GM19099 (cell line): ENCODE measurements around the gene GCC1.

ENCODE experiments used
- POLR2A ChIP-seq: IDR thresholded peaks from 3 replicates; pipeline ENCODE4 v1.6.1; 2011; ENCODE audit warnings: low read depth; ENCODE audit not compliant: insufficient read length; ENCODE audit errors: extremely low read depth

The GCC1 gene

DNA sequence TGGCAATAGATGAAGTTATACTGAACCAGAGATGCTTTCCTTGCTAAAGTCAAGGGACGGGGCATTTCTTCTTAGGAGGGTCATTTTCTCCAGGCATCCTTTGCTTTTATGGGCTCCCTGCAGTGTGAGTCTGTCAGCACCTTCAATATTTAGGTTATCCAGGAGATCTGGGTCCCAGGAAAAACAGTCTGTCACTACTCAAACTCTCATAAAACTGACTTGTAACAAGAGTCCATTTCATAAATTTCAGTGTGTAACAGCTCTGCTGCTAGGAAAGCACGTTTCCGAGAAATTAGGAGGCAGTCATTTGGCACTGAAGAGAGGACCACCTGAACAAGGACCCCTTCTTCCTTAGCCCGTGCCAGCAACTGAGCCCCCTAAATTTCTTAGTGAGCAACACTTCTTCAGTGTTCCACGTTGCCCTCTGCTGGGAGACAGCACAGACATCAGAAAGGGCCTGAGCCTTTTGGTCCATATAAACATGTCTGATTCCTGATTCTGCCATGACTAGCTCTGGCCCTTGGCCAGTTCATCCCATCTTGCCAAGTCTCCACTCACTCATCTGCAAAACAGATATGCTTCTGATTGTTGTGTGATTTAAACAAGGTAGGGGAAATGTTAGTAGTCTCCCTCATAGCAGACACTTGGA, 7.2 kb downstream of the GCC1 start:
- TF ChIP-seq POLR2A: no peak

DNA sequence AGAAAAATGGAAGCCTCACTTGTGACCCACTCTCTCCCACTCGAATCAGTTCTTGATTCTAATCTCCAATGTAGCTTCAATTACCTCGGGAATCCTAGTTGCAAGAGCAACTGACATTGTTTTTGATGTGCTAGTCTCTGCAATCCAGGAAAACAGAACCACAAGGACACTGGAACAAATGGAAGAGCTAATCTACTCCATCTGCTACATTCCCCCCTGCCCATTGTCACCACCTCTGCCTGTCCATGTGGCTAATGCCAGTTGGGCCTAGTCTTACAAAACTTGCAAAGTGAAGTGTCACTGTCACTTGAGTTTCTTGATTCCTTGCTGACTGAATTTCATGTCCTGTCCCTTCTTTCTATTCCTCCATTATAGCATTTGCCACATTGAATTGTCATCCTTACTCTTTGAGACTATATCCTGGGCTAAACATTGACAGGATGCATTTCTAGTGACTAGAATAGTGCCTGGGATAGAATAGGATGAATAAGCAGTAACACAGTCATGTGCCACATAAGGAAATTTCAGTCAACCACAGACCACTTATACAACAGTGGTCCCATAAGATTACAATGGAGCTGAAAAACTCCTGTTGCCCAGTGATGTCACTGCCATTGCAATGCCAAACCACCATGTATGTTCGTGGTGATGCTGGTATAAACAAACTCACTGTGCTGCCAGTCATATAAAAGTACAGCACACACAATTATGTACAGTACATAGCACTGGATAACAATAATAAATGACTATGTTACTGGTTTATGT, 13.5 kb downstream of the GCC1 start:
- no peak for TF ChIP-seq POLR2A

- TF ChIP-seq POLR2A: no peak
Observed at GRCh38 chr7:127566242-127566641, 19.2 kb downstream of the GCC1 start.

DNA sequence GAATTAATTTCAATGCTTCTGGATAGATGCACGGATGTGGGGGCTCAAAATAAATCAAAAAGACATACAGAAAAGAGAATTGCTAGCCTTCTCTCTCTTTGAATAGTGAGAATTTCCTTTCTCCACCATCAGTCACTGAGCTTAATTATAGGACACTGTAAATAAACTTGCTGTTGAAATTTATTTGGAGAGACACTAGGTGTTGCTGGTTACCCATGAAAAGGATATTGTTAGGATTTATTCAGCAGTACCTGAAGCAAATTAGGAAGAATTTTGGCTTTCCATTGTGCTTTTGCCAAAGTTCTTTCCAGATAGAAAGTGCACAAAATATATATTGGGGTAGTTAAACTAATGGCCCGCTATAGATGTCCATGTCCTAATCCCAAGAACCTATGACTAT, 27.6 kb downstream of the GCC1 start:
- TF ChIP-seq POLR2A: no peak

- no peak for TF ChIP-seq POLR2A
Observed at GRCh38 chr7:127556404-127556803, 29.0 kb downstream of the GCC1 start.

DNA sequence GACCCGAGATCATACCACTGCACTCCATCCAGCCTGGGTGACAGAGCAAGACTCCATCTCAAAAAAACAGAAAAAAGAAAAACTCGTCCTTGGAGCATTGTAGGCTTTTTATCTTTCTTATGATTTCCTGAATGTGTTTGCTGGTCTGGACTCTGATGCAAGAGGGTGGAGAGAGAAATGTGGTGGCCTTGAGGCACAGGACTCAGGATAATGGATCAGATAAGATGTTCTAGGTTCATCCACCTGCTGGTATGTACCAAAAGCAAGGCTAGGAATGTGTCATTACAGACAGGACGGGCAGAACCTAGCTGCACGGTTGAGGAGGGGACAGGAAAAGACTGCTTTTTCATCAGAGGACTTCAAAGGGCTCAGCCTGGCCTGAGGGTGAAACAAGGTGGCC, 33.5 kb downstream of the GCC1 start:
- TF ChIP-seq POLR2A: no peak

DNA sequence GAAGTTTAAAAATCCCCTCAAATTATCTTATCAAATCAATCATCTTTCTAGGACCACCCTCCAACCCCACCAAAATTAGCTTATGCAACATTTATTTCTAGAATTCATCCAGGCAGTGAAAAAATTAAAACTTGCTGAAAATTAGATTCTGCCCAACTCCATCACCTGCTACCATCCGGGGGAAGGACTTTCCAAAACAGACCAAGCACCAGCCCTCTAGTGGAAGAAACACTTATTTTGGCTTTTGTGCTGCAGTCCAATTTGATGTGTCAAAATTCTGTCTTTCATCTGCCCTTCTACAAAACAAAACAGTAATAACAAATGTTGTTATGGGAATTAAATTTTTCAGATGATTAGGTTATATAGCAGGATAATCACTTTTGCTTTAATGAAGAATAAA, 35.1 kb downstream of the GCC1 start:
- TF ChIP-seq POLR2A: no peak

- no peak for TF ChIP-seq POLR2A
Observed at GRCh38 chr7:127546313-127546712, 39.1 kb downstream of the GCC1 start.

DNA sequence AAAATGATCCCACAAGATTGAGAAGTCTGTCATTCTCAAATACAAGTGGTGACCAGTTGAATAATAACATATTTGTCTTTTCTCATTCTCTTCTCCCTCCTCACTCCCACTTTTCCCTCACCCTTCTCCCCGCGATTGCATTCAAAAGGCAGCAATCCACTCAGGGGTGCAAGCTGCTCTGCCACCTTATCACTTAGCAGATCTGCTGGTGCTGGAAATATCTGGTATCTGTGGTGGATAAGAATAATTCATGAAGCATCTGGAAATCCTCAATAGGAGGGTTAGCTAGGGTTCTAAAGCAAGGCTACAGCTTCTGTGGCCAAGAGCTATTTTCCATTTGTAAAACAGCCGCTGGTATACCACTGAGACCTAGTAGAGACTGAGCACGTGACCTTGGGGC, 43.8 kb downstream of the GCC1 start:
- no peak for TF ChIP-seq POLR2A

- no peak for TF ChIP-seq POLR2A
Observed at GRCh38 chr7:127539116-127539515, 46.3 kb downstream of the GCC1 start.

DNA sequence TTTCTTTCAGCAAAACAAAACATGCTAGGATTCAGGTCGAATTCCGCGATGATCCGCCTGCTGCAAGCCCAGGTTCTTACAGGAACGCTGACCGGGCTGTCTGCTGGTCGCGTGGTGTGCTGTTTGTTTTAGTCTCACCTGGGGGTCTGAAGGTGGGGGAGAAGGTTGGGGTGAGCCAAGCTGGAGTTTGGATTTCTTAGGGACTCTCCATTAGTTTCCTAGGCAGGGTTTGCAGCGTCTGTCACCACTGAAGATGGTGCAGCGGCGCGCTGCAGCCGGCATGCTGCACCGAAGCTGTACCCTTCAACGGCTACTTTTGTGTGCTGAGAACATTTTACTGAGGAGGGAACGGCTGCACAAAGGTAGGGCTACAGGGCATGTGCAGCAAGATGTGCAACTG, 48.7 kb downstream of the GCC1 start:
- no peak for TF ChIP-seq POLR2A

- TF ChIP-seq POLR2A: no peak
Observed at GRCh38 chr7:127536394-127536691, 49.1 kb downstream of the GCC1 start.

GRCh38 chr7:127535546-127536393, 49.6 kb downstream of the GCC1 start:
- TF ChIP-seq POLR2A: no peak

GRCh38 chr7:127534636-127535035, 50.8 kb downstream of the GCC1 start:
- no peak for TF ChIP-seq POLR2A

DNA sequence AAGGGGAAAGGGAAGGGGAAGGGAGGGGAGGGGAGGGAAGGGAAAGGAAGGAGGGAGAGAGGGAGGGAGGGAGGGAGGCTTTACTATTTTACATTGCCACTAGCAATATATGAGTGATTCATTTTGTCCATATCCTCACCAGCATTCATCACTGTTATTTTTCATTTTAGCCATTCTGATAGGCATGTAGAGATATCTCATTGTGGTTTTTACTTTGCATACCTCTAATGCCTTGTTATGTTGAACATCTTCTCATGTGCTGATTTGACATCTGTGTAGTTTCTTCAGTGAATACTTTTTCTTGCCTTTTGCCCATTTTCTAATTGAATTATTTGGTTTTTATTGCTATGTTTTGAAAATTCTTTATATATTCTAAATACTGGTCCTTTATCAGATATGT, 52.7 kb downstream of the GCC1 start:
- no peak for TF ChIP-seq POLR2A

DNA sequence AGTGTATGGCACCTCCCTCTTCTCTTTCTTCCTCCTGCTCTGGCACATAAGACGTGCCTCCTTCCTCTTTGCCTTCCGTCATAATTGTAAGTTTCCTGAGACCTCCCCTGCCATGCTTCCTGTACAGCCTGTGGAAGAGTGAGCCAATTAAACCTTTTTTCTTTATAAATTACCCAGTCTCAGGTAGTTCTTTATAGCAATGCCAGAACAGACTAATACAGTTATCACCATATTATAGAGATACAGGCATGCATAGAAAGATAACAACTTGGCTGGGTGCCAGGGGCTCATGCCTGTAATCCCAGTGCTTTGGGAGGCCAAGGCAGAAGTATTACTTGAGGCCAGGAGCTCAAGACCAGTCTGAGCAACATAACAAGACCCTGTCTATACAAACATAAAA, 53.2 kb downstream of the GCC1 start:
- TF ChIP-seq POLR2A: no peak
